HepG2 (cell line): ENCODE results near the gene COMMD10. TPM values are rescaled to one million over a fixed set of nuclear protein-coding genes. Genes with fewer than 3 reads are reported as not detected.

Source experiments
- ATAC-seq: fragments of 200-7000 bp; cut with Tn5 transposase; 3 replicates; pipeline ENCODE4 v1.9.1; 2020; ENCODE audit warnings: mild to moderate bottlenecking, moderate library complexity
- BruUV-seq: library from RNA; stranded (reverse); fragments of 400-500 nt; replicated peaks from 2 replicates; lab custom pipeline; 2021; lab: Mats Ljungman, UMichigan
- CTCF ChIA-PET: fragments of 300-600 bp; formaldehyde crosslinking; extraction: SDS; loops from one replicate; lab custom pipeline; 2021; ENCODE audit warnings: low total read pairs, inconsistent platforms, low intra/inter-chr PET ratio; lab: Yijun Ruan, JAX
- POLR2A ChIA-PET: fragments of 350-600 bp; sonication (Branson Sonifier 250); formaldehyde crosslinking; loops from one replicate; lab custom pipeline; 2020; ENCODE audit warnings: antibody characterized with exemption, inconsistent platforms; lab: Yijun Ruan, JAX
- DNase-seq: peaks from one replicate; pipeline ENCODE4 v3.0.0-alpha.2; 2015; ENCODE audit warnings: low spot score
- FAIRE-seq: peaks from 3 replicates; lab custom pipeline; 2011; peaks lifted over from hg19 to GRCh38; lab: Jason Lieb, UNC
- H2AFZ ChIP-seq: one replicate; pipeline ENCODE4 v1.6.1; 2011; ENCODE audit warnings: low read length, inconsistent platforms
- H3K27ac ChIP-seq: fragments of 300-600 bp; 3 replicates; pipeline ENCODE4 v1.8.0; 2011; ENCODE audit warnings: mixed run types, mild to moderate bottlenecking, mixed read lengths, low read length, inconsistent platforms; ENCODE audit not compliant: insufficient read depth; ENCODE audit errors: extremely low read length
- H3K27me3 ChIP-seq, 2 experiments: fragments of 200-600 bp in 1 of 2; 2 replicates in 1 of 2; 3 replicates in 1 of 2; pipeline versions ENCODE4 v1.6.0 to v1.8.0; 2011; ENCODE audit warnings: low read length in 2 of 2, mild to moderate bottlenecking in 2 of 2, moderate library complexity in 2 of 2, inconsistent platforms in 1 of 2; ENCODE audit not compliant: insufficient read depth in 2 of 2, control insufficient read depth in 1 of 2
- H3K36me3 ChIP-seq, 2 experiments: fragments of 200-600 bp in 1 of 2; replicated peaks in 1 of 2; 2 replicates in 1 of 2; 3 replicates in 1 of 2; pipeline versions ENCODE4 v1.5.1 to v1.8.0; 2011; ENCODE audit warnings: low read length in 2 of 2, inconsistent platforms in 1 of 2; ENCODE audit not compliant: insufficient read depth in 2 of 2, control insufficient read depth in 1 of 2
- H3K4me1 ChIP-seq: 2 replicates; pipeline ENCODE4 v1.5.1; 2012; ENCODE audit warnings: low read length, inconsistent platforms; ENCODE audit not compliant: insufficient read depth
- H3K4me2 ChIP-seq: 2 replicates; pipeline ENCODE4 v1.6.0; 2011; ENCODE audit warnings: low read depth, low read length, inconsistent platforms
- H3K4me3 ChIP-seq, 3 experiments: fragments of 200-600 bp in 1 of 3; sonication (generic), shearing (Covaris generic) in 1 of 3; replicated peaks in 1 of 3; 2 replicates each; pipeline ENCODE4 v1.5.1; 2011 to 2016; ENCODE audit warnings: low read length in 3 of 3, inconsistent platforms in 2 of 3, low read depth in 2 of 3, mild to moderate bottlenecking in 2 of 3, control low read depth in 1 of 3, mixed read lengths in 1 of 3; ENCODE audit not compliant: insufficient read depth in 1 of 3
- H3K79me2 ChIP-seq: one replicate; pipeline ENCODE4 v1.6.1; 2011; ENCODE audit warnings: low read length, inconsistent platforms; ENCODE audit not compliant: insufficient read depth
- H3K9ac ChIP-seq: 2 replicates; pipeline ENCODE4 v1.6.0; 2011; ENCODE audit warnings: mild to moderate bottlenecking, low read depth, low read length, inconsistent platforms; ENCODE audit not compliant: insufficient read depth
- H3K9me3 ChIP-seq: 2 replicates; pipeline ENCODE4 v1.5.1; 2012; ENCODE audit warnings: mild to moderate bottlenecking, low read length
- H4K20me1 ChIP-seq: 2 replicates; pipeline ENCODE4 v1.6.0; 2011; ENCODE audit warnings: inconsistent platforms, mild to moderate bottlenecking, low read length, moderate library complexity; ENCODE audit not compliant: insufficient read depth
- FOSL2 ChIP-seq: sonication (generic); formaldehyde crosslinking; IDR thresholded peaks from 2 replicates; pipeline ENCODE4 v1.4.0; 2020; ENCODE audit warnings: missing genetic modification reagents
- HNF4A ChIP-seq: sonication (generic); formaldehyde crosslinking; IDR thresholded peaks from 2 replicates; pipeline ENCODE4 v1.4.0; 2020; ENCODE audit warnings: missing genetic modification reagents
- HOXD1 ChIP-seq: sonication (generic); formaldehyde crosslinking; IDR thresholded peaks from 2 replicates; pipeline ENCODE4 v1.5.0; 2020; ENCODE audit warnings: missing genetic modification reagents
- NFKB2 ChIP-seq: sonication (generic); formaldehyde crosslinking; IDR thresholded peaks from 2 replicates; pipeline ENCODE4 v1.4.0; 2020; ENCODE audit warnings: missing genetic modification reagents, borderline replicate concordance
- TAF1 ChIP-seq: sonication (generic); formaldehyde crosslinking; IDR thresholded peaks from 2 replicates; pipeline ENCODE4 v1.4.0; 2020; ENCODE audit warnings: missing genetic modification reagents
- TBP ChIP-seq: sonication (generic); formaldehyde crosslinking; IDR thresholded peaks from 2 replicates; pipeline ENCODE4 v1.5.0; 2020; ENCODE audit warnings: missing genetic modification reagents
- ZEB1 ChIP-seq: IDR thresholded peaks from 2 replicates; pipeline ENCODE4 v1.6.1; 2012; ENCODE audit warnings: mild to moderate bottlenecking, low read depth, inconsistent platforms; ENCODE audit not compliant: insufficient replicate concordance
- ZNF451 ChIP-seq: sonication (generic); formaldehyde crosslinking; IDR thresholded peaks from 2 replicates; pipeline ENCODE4 v1.5.0; 2020; ENCODE audit warnings: mild to moderate bottlenecking, missing genetic modification reagents
- ZNF616 ChIP-seq: sonication (generic); formaldehyde crosslinking; IDR thresholded peaks from 2 replicates; pipeline ENCODE4 v1.5.0; 2020; ENCODE audit warnings: low read depth, mild to moderate bottlenecking, missing genetic modification reagents
- ZNF619 ChIP-seq: sonication (generic); formaldehyde crosslinking; IDR thresholded peaks from 2 replicates; pipeline ENCODE4 v1.4.0; 2020; ENCODE audit warnings: mild to moderate bottlenecking, missing genetic modification reagents
- WGBS: methylation state at CpG from one replicate; pipeline ENCODE4 v1.1.6; 2017; ENCODE audit warnings: low lambda C conversion rate; 5-methylcytosine and 5-hydroxymethylcytosine counted together
- in situ Hi-C: cut with HindIII; loops from 2 replicates; pipeline ENCODE4 v1.10.0; 2017; ENCODE audit warnings: low pct_unique_long_range_greater_than_20kb; ENCODE audit not compliant: extremely low pct_ligation_motif_present
- intact Hi-C: fragments of 100-400 bp; cut with micrococcal nuclease; formaldehyde crosslinking; loops from one replicate; pipeline ENCODE4 v1.10.0; 2022; ENCODE audit not compliant: unreplicated experiment
- polyA plus RNA-seq, 8 experiments: library from polyadenylated mRNA; depleted of rRNA in 3 of 8; stranded (reverse) in 7 of 8; unstranded in 1 of 8; fragments of >200 nt; fragmentation: Illumina TruSeq in 4 of 8; extraction: Trizol in 4 of 8; gene quantifications; 2 replicates each; pipeline versions ENCODE4 v1.2.1 to v1.2.3, GENCODE V29; 2011 to 2016; ENCODE audit warnings: low read depth in 4 of 8, missing spikeins in 1 of 8, mixed read lengths in 1 of 8; ENCODE audit not compliant: insufficient read depth in 1 of 8
- total RNA-seq, 5 experiments: library from RNA; depleted of rRNA; stranded (reverse); fragments of >200 nt; fragmentation: Illumina TruSeq; extraction: Trizol; gene quantifications; 2 replicates each; pipeline ENCODE4 v1.2.3, GENCODE V29; 2016; ENCODE audit warnings: low read depth in 1 of 5
- TF ChIP-seq, protein P1 (sequence below): sonication (generic); formaldehyde crosslinking; IDR thresholded peaks from 2 replicates; pipeline ENCODE4 v1.8.0; 2022; ENCODE audit warnings: mild to moderate bottlenecking, missing genetic modification reagents, borderline replicate concordance

COMMD10 gene
- total and polyA plus RNA-seq, 2 of the 13 experiments (the other 11 are each of a cell fraction or from before 2014, with no cell fraction given): 16.9 to 39.3 TPM

DNA sequence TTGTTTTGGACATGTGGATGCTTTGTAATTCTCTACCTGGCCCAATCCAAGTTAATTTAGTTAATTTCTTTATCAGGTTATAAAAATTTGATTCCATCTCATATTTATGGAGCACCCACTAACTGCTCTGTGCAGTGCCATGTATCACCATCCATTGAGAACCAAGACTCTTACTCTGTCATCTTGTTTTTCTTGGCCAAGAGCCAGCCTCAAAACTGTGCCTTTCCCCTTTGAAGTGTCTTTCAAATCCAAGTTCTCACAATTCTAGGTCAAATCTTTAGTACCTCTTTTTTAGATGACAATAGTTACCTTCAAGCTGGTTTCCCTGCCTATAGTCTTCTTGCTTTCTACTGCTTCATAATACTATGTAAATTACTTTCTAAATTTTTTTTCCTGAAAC is 3.2 kb downstream of the COMMD10 start:
- H2AFZ ChIP-seq: no peak overlapping the region
- in situ Hi-C loops: no loop called here
- H3K4me3 ChIP-seq: no peak overlapping the region
- no peaks in the 10 kb centered on the region for H4K20me1 ChIP-seq
- intact Hi-C loops: loop anchor here (5.0 kb wide), 2 partner anchors 246 to 461 kb away; partner anchors contain the start of genes AP3S1, ATG12 and TMED7
- H3K9ac ChIP-seq: no peak overlapping the region
- ChIA-PET CTCF (no interaction called here), POLR2A (no interaction called here)
- H3K27me3 ChIP-seq: no peaks in the 10 kb centered on the region; a peak in 1 of 5 replicates
- H3K4me2 ChIP-seq: no peak overlapping the region
- DNase-seq (no peak), FAIRE-seq (no peak), ATAC-seq (no peak)
- H3K79me2 ChIP-seq: peaks cover 38% of the 10 kb centered on the region
- no peak overlapping the region for H3K27ac ChIP-seq
- TF ChIP-seq ZNF616 (CRISPR knock-in tag): no peak
- TF ChIP-seq NFKB2 (CRISPR knock-in tag): no peak
- no peak for TF ChIP-seq TAF1
- TF ChIP-seq HOXD1 (CRISPR knock-in tag): no peak
- peaks cover 3 to 12% of the 10 kb centered on the region in 2 experiments for H3K36me3 ChIP-seq
- no TSS peak for BruUV-seq
- H3K9me3 ChIP-seq: no peaks in the 10 kb centered on the region
- H3K4me1 ChIP-seq: peaks cover 56% of the 10 kb centered on the region

DNA sequence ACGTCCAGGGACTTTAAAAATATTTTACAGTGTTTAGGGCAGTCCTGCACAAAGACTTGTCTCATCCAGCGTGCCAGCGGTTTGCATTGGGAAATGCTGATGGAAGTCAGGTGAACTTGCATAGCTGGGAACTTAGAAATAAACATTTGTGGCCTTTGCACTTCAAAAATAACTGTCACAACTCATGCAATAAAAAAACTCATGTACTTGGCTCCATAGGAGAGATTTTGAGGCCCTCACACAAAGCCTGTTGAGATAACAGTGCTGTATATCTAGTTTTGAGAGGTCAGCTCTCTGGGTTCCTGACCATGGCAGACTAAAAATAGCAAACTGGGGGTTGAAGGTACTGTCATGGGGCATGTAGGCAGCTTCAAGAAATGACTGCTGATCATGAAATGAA is 5.5 kb downstream of the COMMD10 start:
- peak overlapping the region; percentile 48 for H3K27ac ChIP-seq
- no peaks in the 10 kb centered on the region for H4K20me1 ChIP-seq
- intact Hi-C loops (no loop called here), in situ Hi-C loops (no loop called here)
- peaks cover 46% of the 10 kb centered on the region for H3K4me1 ChIP-seq
- no peak for FAIRE-seq
- H3K79me2 ChIP-seq: peaks cover 29% of the 10 kb centered on the region
- BruUV-seq: no TSS peak
- no peak overlapping the region for H3K4me3 ChIP-seq
- CTCF ChIA-PET: no interaction called here
- POLR2A ChIA-PET: no interaction called here
- peak overlapping the region; percentile 43; the same call in 1 of the 2 replicates for H3K4me2 ChIP-seq
- DNase-seq: peak; percentile 55
- H2AFZ ChIP-seq: no peak overlapping the region
- H3K9me3 ChIP-seq: no peaks in the 10 kb centered on the region
- no peak overlapping the region; the same call in 1 of the 2 replicates for H3K9ac ChIP-seq
- TF ChIP-seq ZEB1: no peak
- 0 out of 2 replicates have a peak, but pooled peaks have one; percentile 9 for TF ChIP-seq HNF4A (CRISPR knock-in tag)
- TF ChIP-seq ZNF619 (CRISPR knock-in tag): no peak
- TF ChIP-seq TBP (CRISPR knock-in tag): no peak
- TF ChIP-seq FOSL2 (CRISPR knock-in tag): no peak
- TF ChIP-seq, protein P1, sequence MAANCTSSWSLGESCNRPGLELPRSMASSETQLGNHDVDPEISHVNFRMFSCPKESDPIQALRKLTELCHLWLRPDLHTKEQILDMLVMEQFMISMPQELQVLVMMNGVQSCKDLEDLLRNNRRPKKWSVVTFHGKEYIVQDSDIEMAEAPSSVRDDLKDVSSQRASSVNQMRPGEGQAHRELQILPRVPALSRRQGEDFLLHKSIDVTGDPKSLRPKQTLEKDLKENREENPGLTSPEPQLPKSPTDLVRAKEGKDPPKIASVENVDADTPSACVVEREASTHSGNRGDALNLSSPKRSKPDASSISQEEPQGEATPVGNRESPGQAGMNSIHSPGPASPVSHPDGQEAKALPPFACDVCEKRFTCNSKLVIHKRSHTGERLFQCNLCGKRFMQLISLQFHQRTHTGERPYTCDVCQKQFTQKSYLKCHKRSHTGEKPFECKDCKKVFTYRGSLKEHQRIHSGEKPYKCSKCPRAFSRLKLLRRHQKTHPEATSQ (CRISPR knock-in tag): no peak
- no peak for TF ChIP-seq ZNF451 (CRISPR knock-in tag)
- peaks cover 10 to 32% of the 10 kb centered on the region in 2 experiments for H3K36me3 ChIP-seq
- peak; percentile 62 for ATAC-seq
- no peaks in the 10 kb centered on the region; a peak in 1 of 5 replicates for H3K27me3 ChIP-seq
- 42% methylated on average over 3 of the region's 3 CpGs for WGBS
